Activated B cell treated with CpG ODN at 0.5 μM for 24 hours (primary cell): Measurements from ENCODE around the gene MAN1A1. TPM values are rescaled to one million over a fixed set of nuclear protein-coding genes. Genes with fewer than 3 reads are reported as not detected.
"Not testable (repeated sequence)": the region's sequence is repeated elsewhere in the genome, so short reads cannot be mapped to it uniquely, and the experiment has no call there.

Experiments
- ATAC-seq: fragments of 200-7000 bp; cut with Tn5 transposase; one replicate; pipeline ENCODE4 v1.10.0; 2021; ENCODE audit warnings: low read depth, mild to moderate bottlenecking, moderate library complexity
- CTCF ChIA-PET: fragments of 350-600 bp; sonication (Branson Sonifier 250); formaldehyde crosslinking; loops from one replicate; lab custom pipeline; 2021; ENCODE audit warnings: antibody characterized with exemption; lab: Charles Lee
- POLR2A ChIA-PET: fragments of 350-600 bp; sonication (Branson Sonifier 250); formaldehyde crosslinking; loops from one replicate; lab custom pipeline; 2021; ENCODE audit warnings: antibody characterized with exemption; lab: Charles Lee
- DNase-seq: peaks from one replicate; pipeline ENCODE4 v3.0.0; 2022
- H3K27ac Mint-ChIP-seq: one replicate; pipeline ENCODE4 v1.8.0; 2020; ENCODE audit warnings: mixed read lengths
- H3K27me3 Mint-ChIP-seq: one replicate; pipeline ENCODE4 v1.8.0; 2021; ENCODE audit warnings: mixed read lengths
- H3K36me3 Mint-ChIP-seq: one replicate; pipeline ENCODE4 v1.8.0; 2021; ENCODE audit warnings: low read depth, mixed read lengths
- H3K4me1 Mint-ChIP-seq: one replicate; pipeline ENCODE4 v1.8.0; 2021; ENCODE audit warnings: mixed read lengths
- H3K4me3 Mint-ChIP-seq: one replicate; pipeline ENCODE4 v1.8.0; 2020; ENCODE audit warnings: mild to moderate bottlenecking, mixed read lengths
- H3K9me3 Mint-ChIP-seq: one replicate; pipeline ENCODE4 v1.8.0; 2020; ENCODE audit warnings: mixed read lengths
- CTCF ChIP-seq: fragments of 200-600 bp; IDR thresholded peaks from one replicate; pipeline ENCODE4 v1.8.0; 2022; ENCODE audit warnings: antibody characterized with exemption, mild to moderate bottlenecking
- intact Hi-C: fragments of 100-400 bp; cut with micrococcal nuclease; formaldehyde crosslinking; loops from one replicate; pipeline ENCODE4 v1.15.1; 2024
- total RNA-seq: library from RNA; stranded (reverse); gene quantifications from 2 replicates; pipeline ENCODE4 v1.2.3, GENCODE V29; 2022

Gene MAN1A1
- total RNA-seq, 1 donor from 2014 or later: 18.1 TPM

- Mint-ChIP-seq H3K9me3 (peaks cover 1% of the 10 kb centered on the region), H3K27ac (no peak overlapping the region), H3K36me3 (peaks cover 3% of the 10 kb centered on the region), H3K4me1 (no peaks in the 10 kb centered on the region), H3K4me3 (no peak overlapping the region), H3K27me3 (peaks cover 5% of the 10 kb centered on the region)
- intact Hi-C loops: no loop called here
- ChIA-PET POLR2A (interaction anchor here (0.6 kb wide), 1 partner anchor 177 kb away, joined by 4 read pairs; no protein-coding TSS in a partner anchor), CTCF (no interaction called here)
- DNase-seq (no peak), ATAC-seq (no peak)
- no peak for TF ChIP-seq CTCF
These were observed 177.5 kb downstream of the MAN1A1 start for GRCh38 chr6:119171864-119172588.

GRCh38 chr6:119171088-119171841 lies 178.3 kb downstream of the MAN1A1 start:
- ATAC-seq: no peak
- H3K4me1 Mint-ChIP-seq: no peaks in the 10 kb centered on the region
- peaks cover 1% of the 10 kb centered on the region for H3K9me3 Mint-ChIP-seq
- TF ChIP-seq CTCF: no peak
- CTCF ChIA-PET: no interaction called here
- H3K27me3 Mint-ChIP-seq: peaks cover 13% of the 10 kb centered on the region
- H3K27ac Mint-ChIP-seq: no peak overlapping the region
- DNase-seq: no peak
- no peaks in the 10 kb centered on the region for H3K36me3 Mint-ChIP-seq
- intact Hi-C loops: no loop called here
- no peak overlapping the region for H3K4me3 Mint-ChIP-seq
- POLR2A ChIA-PET: no interaction called here

- Mint-ChIP-seq H3K27ac (no peak overlapping the region), H3K27me3 (peaks cover 17% of the 10 kb centered on the region), H3K9me3 (peaks cover 1% of the 10 kb centered on the region), H3K4me1 (no peaks in the 10 kb centered on the region), H3K4me3 (no peak overlapping the region), H3K36me3 (no peaks in the 10 kb centered on the region)
- POLR2A ChIA-PET: no interaction called here
- CTCF ChIA-PET: no interaction called here
- TF ChIP-seq CTCF: no peak
- ATAC-seq: no peak
- DNase-seq: no peak
- intact Hi-C loops: no loop called here
These were observed 179.0 kb downstream of the MAN1A1 start for GRCh38 chr6:119170447-119171087.

GRCh38 chr6:119170103-119170446 lies 179.5 kb downstream of the MAN1A1 start:
- no peak for DNase-seq
- no peak for ATAC-seq
- TF ChIP-seq CTCF: no peak
- peaks cover 18% of the 10 kb centered on the region for H3K27me3 Mint-ChIP-seq
- H3K4me3 Mint-ChIP-seq: no peak overlapping the region
- H3K9me3 Mint-ChIP-seq: peaks cover 1% of the 10 kb centered on the region
- POLR2A ChIA-PET: no interaction called here
- intact Hi-C loops: no loop called here
- CTCF ChIA-PET: no interaction called here
- H3K27ac Mint-ChIP-seq: no peak overlapping the region
- no peaks in the 10 kb centered on the region for H3K36me3 Mint-ChIP-seq
- H3K4me1 Mint-ChIP-seq: no peaks in the 10 kb centered on the region

- H3K4me3 Mint-ChIP-seq, CTCF ChIA-PET, intact Hi-C loops, H3K27ac Mint-ChIP-seq, ATAC-seq, H3K36me3 Mint-ChIP-seq, H3K4me1 Mint-ChIP-seq, POLR2A ChIA-PET, H3K9me3 Mint-ChIP-seq, DNase-seq: not testable (repeated sequence)
- H3K27me3 Mint-ChIP-seq: peaks cover 18% of the 10 kb centered on the region
These were observed 180.2 kb downstream of the MAN1A1 start for GRCh38 chr6:119169355-119169754.
